HG02623 (cell line): ENCODE results near the gene WNT7A.
"Not testable (repeated sequence)": the region's sequence is repeated elsewhere in the genome, so short reads cannot be mapped to it uniquely, and the experiment has no call there.

Experiments
- ATAC-seq: cut with Tn5 transposase; IDR thresholded peaks from one replicate; pipeline ENCODE4 v1.9.1; 2021; ENCODE audit warnings: moderate library complexity; ENCODE audit not compliant: unreplicated experiment

WNT7A gene

DNA sequence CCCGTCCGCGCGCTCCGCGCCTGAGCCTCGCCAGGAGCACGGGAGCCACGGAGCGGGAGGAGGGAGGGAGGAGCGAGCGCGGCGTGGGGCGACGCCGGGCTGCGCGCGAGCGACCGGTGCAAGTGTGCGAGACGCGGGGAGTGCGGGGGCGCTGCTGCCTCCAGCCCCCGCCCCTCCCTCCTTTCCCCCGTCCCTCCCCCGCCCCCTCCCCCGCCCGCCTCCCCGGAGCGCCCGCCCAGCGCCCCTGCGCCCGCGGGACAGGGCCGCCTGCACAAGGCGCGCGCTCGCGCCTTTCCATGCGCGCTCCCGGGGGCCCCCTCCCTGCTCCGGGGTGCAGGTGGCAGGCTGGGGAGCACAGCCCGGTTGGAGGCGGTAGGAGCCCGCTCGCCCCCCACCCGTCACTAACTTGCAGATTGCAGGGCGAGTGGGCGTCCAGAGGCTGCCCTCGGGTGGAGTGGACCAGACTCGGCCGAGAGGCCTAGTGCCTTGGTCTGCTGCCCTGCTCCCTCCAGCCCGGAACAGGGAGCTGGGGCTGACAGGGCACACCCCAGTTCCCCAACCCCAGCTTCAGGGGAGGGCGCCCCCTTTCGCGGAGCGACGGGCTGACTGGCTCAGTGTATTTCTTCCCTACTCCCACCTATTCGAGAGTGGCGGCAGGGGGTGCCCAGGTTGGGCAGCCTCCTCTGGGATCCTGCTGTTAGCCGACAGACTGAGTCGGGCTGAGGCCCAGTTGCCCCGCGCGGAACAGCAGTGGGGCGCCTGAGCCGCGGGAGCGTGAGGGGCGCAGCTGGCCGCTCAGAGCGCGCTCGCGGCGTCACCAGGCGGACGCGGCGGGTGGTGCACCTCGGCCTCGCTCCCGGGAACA, at the start of gene WNT7A:
TSS of gene WNT7A (minus strand) at position 126 of the 865 bp plus-strand sequence. CDS start 255 bp downstream, outside the sequence.
- ATAC-seq = no peak

DNA sequence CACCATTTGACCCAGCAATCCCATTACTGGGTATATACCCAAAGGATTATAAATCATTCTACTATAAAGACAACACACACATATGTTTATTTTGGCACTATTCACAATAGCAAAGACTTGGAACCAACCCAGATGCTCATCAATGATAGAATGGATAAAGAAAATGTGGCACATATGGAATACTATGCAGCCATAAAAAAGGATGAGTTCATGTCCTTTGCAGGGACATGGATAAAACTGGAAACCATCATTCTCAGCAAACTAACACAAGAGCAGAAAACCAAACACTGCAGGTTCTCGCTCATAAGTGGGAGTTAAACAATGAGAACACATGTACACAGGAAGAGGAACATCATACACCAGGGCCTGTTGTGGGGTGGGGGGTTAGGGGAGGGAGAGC, 48.9 kb upstream of the WNT7A start:
- ATAC-seq = not testable (repeated sequence)

DNA sequence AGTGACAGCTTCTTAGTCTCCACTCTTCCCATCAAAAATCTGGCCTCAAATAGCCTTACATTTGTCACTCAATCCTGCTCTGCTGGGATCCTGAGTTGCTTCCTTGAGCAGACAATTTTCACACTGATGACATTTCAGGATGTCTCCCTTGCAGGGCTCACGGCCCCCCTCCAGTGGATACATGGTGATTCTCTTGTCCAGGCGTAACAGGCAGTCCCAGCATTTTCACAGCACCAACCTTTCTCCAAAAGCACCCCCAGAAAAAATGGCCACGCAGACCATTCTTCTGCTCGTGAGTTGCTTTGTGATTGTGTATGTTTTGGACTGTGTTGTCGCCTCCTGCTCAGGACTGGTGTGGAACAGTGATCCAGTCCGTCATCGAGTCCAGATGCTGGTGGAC, 47.4 kb upstream of the WNT7A start:
- no peak for ATAC-seq

GRCh38 chr3:13916375-13916774, 36.5 kb upstream of the WNT7A start:
- ATAC-seq = no peak

- no peak for ATAC-seq
Observed at GRCh38 chr3:13902648-13903238, 22.9 kb upstream of the WNT7A start.

GRCh38 chr3:13901935-13902584, 22.2 kb upstream of the WNT7A start:
- no peak for ATAC-seq

DNA sequence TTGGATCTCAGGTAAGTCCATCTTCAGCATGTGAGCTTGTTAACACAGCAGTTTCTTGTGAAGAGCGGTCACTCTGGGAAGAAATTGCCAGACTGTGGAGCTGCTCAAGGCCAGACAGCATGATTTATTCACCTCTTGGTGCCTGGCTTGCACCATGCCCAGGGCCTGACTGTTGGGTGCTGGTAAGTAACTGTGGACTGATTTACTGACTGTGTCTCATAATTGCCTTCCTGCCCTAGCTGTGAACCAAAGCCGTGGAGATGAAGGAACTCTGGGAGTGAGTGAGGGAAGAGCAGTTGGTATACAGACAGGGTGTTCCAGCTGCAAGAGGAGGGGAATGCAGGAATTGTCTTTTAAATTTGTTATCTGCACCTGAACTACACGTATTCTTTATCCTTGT, 18.5 kb upstream of the WNT7A start:
- ATAC-seq = no peak

- no peak for ATAC-seq
Observed at GRCh38 chr3:13896473-13897154, 16.7 kb upstream of the WNT7A start.

DNA sequence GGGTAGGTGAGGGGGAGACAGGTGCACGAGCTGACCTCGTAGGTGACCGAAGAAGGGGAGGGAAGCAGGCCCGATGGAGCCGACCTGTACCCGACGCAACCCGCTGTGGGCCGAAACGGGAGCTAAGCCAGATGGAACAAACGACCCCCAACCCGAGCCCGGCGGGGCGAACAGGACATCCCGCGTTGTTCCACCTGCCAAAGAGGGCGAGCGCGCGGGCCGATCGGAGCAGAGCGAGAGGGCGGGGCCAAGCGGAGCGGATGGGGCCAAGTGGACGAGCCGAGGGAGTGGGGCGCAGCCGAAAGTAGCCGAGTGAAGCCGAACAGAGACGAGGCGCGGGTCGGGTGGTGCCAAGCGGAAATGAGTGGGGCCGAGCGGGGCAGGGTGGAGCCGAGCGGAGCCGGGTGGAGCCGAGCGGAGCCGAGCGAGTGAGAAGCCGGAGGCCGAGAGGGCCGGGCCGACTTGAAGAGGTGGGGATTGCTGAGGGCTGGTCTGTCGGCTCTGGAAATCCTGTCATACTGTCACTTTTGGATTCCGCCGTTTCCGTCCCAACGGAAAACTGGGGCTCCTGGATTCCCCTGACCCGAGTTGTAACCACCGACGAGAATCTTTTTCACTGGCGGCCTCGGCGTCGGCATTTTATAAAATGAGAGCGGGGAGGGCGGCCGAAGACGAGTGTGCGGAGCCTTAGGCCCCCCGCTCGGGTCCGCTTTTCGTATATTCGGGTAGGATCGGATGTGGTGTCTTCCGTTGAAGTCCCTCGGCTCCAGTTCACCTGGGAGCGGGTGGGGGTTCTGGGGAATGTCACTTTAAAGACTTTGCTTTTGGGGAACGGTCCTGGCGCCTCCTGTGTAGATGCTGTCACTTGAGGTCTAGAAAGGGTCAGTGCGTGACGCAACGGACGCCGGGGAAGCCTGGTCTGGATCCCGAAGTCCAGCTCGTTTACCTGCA, 15.6 kb upstream of the WNT7A start:
- peak; percentile 95 for ATAC-seq

GRCh38 chr3:13894807-13895154, 14.9 kb upstream of the WNT7A start:
- ATAC-seq = no peak

DNA sequence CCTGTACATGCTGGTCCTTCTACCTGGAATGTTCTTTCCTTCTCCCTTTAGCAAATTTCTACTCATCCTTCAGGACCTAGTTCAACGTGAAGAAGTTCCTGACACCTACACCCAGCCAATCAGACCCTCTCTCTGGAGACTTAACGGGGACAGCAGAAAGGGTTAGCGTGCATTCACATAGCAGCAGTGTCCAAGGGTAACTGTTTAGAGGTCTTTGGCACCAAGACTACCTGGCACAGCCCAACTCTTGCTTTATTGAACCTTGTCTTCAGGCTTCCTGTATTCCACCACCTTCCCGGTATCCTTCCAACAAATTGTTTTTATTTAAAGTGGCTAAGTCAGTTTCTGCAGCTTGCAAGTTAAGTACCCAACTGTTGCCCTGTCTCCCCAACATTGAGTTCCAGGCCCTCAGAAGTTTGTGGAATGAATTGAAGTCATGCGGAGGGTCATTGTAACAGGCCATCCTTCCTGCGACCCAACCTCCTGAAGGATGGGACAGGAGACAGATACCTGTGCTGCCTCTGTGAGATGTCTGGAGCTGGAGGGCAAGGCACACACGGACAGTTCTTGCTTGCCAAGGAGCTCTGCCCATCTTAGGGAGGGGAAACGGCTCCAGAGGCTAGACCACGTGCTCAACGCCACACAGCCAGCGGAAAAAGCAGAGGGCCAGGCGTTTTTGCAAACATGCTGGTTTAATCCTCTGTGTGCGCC, 14.4 kb upstream of the WNT7A start:
- no peak for ATAC-seq

DNA sequence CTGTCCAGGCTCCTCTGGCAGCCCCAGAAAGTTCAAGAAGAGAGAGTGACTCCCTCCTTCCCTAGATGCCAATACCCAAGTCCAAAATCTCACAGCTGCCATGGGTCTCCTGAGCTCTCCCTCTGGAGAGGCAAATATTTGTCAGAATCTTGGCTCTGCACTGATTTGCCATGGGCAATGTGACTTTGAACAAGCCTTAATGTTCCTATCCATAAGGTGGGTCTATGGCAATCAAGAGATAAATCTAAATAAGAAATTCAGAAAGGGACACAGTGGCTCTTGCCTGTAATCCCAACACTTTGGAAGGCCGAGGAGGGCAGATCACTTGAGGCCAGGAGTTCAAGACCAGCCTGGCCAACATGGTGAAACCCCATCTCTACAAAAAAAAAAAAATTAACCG, 12.4 kb upstream of the WNT7A start:
- no peak for ATAC-seq

GRCh38 chr3:13891492-13892073, 11.7 kb upstream of the WNT7A start:
- ATAC-seq = no peak

DNA sequence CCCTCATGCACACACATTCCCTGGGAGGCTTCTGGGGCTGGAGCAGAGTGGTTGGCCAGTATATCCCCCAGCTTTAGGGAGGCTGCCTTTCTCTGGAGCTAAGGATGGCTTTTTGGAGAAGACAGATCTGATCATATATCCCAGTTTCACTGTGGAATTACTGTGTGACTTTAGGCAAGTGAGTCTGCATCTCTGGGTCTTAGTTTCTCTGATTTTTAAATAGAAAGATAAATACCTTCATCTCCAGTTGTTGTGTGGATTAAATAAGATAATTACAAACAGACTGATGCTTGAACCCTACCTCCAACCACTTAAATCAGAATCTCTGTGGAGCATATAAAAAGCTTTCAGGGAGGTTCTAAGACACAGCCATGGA, 11.1 kb upstream of the WNT7A start:
- no peak for ATAC-seq

DNA sequence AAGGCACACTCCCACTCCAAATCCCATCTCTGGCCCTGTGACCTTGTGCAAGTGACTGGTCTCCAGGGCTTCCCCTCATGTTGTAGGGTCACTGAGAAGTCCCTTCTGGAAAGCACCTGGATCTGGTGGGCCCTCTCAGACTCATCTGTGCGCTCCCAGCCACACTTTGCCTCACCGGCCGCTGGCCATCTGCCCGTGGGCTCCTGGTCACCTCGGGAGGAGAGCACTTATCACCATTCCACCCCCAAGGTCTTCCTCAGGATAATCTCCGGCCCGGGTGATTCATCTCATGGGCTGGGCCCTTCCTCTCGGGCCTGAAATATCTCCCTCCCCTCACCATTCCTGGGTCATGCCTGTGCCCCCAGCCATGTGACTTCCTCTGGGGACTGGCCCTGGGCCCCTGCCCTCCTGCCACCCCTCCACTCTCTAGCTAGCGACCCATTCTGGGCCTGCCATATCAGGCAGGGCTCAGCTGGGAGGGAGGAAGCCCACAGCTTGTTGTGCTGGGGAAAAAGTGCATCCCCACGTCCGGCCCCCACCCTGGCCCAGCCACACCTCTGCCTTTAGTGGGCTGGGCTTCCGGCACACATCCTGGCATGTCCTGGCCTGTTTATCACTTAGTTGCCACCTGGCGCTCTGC, 10.6 kb upstream of the WNT7A start:
- ATAC-seq = no peak

DNA sequence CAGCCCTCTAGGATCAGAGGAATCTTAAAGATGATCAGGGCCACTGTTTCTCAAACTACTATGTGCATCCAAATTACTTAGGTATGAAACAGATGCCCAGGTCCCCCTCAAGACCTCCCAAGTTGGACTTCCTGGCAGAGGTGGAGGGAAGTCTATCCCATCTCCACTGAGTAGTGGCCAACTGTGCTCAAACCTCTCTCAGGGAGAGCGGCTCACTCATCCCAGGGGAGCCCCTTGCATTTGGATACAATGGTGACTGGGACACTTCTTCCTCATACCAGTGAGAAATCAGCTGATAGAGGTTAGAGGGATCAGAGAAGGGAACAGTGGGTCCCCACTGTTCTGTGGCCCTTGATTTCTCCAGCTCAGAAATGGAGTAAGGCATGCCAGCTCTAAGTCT, 8.7 kb upstream of the WNT7A start:
- ATAC-seq = no peak

DNA sequence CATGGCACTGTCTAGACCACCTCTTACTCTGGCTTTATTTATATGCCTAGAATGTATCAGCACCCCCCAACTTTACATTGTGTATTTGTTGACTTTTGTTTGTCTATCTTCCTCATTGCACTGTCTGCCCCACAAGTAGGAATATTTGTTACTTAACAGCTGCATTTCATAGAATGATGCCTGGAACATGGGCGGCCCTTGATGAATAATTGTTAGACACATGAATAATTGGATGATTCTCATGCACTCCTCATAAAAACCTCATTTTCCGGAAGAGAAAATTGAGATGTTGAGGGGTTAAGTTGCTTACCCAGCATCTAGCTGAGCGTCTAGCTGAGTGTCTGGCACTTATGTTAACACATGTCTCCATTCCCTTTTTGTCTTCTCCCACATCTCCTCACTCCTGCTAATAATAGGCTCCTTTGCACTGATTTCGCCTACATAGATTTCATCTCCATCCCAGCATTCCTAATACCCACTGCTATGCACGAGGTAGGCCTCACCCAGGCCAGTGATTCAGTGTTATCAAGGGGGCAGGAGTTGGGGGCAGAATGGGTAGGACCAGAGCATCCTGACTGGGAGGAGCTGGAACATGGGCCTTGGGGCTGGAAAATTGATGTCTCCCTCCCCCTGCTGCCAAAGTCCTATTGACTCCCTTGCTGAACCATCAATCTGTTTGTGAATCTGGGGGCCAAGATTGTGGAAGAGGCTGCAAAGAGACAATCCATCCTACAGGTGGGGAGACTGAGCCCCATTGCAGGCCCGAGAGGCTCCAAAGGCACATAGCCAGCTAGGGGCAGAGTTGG, 7.8 kb upstream of the WNT7A start:
- ATAC-seq = no peak

DNA sequence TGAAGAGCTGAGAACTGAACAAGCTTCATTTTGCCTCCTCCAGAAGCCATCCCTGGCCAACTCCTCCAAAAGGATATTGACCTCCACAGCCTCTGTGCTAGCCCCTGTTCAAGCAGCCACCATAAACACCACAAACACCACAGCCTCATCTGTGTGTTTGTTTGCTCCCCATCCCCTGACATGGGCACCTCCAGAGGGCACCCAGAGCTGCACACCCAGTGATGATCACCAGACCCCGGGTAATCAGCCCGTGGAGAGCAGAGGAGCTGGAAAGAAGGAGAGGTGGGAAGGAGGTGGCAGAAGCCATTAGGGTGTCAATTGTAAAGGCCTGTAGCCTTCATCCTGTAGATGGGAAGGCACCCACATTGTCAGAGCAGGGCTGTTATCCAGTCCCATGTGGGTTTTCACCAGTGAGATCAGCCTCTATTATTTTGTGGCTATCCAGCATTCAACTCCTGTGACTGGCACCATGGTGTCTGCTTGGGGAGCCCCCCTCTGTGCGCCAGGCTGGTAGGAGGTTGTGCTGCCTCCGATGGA, 6.8 kb upstream of the WNT7A start:
- ATAC-seq = no peak
